PC-3 (cell line): ENCODE measurements around the gene EHMT1.

Experiments
- EZH2 ChIP-seq: fragments of 300-600 bp; sonication (generic); IDR thresholded peaks from one replicate; pipeline ENCODE4 v1.6.1; 2017; ENCODE audit warnings: antibody characterized with exemption, mild to moderate bottlenecking, low read length; ENCODE audit not compliant: unreplicated experiment
- TF ChIP-seq, protein P1 (sequence below): fragments of 300-600 bp; sonication (generic); conservative IDR thresholded peaks from 2 replicates; pipeline ENCODE4 v1.5.1; 2017; ENCODE audit warnings: antibody characterized with exemption, low read depth, mild to moderate bottlenecking, low read length

DNA sequence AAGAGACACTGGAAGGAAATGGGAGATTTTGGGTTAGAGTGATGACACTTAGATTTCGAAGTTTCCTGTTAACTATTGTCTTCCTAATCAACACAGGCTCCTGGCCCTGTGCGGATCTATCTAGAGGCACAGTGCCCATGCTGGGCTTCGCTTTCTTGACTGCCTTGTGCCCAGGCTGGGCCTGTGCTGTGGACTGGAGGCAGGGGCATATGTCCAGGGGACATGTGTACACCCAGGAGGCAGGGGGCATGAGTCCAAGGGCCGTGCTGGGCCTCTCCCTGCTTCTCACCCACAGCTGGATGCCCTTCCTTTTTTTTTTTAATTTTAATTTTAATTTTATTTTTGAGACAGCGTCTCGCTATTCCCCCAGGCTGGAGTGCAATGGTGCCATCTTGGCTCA lies 37.6 kb downstream of the EHMT1 start:
- TF ChIP-seq, protein P1, sequence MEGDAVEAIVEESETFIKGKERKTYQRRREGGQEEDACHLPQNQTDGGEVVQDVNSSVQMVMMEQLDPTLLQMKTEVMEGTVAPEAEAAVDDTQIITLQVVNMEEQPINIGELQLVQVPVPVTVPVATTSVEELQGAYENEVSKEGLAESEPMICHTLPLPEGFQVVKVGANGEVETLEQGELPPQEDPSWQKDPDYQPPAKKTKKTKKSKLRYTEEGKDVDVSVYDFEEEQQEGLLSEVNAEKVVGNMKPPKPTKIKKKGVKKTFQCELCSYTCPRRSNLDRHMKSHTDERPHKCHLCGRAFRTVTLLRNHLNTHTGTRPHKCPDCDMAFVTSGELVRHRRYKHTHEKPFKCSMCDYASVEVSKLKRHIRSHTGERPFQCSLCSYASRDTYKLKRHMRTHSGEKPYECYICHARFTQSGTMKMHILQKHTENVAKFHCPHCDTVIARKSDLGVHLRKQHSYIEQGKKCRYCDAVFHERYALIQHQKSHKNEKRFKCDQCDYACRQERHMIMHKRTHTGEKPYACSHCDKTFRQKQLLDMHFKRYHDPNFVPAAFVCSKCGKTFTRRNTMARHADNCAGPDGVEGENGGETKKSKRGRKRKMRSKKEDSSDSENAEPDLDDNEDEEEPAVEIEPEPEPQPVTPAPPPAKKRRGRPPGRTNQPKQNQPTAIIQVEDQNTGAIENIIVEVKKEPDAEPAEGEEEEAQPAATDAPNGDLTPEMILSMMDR: no peak
- no peak for TF ChIP-seq EZH2
